Keratinocyte (primary cell): Measurements from ENCODE around the gene DCUN1D4. TPM values are rescaled to one million over a fixed set of nuclear protein-coding genes. Genes with fewer than 3 reads are reported as not detected.

Experiments
- DNase-seq: peaks from one replicate; pipeline ENCODE4 v3.0.0-alpha.2; 2011; ENCODE audit warnings: low read depth, missing footprints, low spot score
- FAIRE-seq: peaks from 2 replicates; lab custom pipeline; 2011; peaks lifted over from hg19 to GRCh38; lab: Jason Lieb, UNC
- H2AFZ ChIP-seq: 2 replicates; pipeline ENCODE4 v1.6.0; 2012; ENCODE audit warnings: low read length, control low read depth, inconsistent platforms; ENCODE audit not compliant: control insufficient read depth
- H3K27ac ChIP-seq: 2 replicates; pipeline ENCODE4 v1.5.1; 2011; ENCODE audit warnings: low read length; ENCODE audit not compliant: control insufficient read depth, insufficient read depth
- H3K27me3 ChIP-seq: 3 replicates; pipeline ENCODE4 v1.6.0; 2011; ENCODE audit warnings: low read length; ENCODE audit not compliant: control insufficient read depth, insufficient read depth; ENCODE audit errors: extremely low read depth
- H3K36me3 ChIP-seq, 2 experiments: 2 replicates in 1 of 2; 3 replicates in 1 of 2; pipeline ENCODE4 v1.5.1; 2011; ENCODE audit warnings: low read length in 2 of 2, mild to moderate bottlenecking in 1 of 2; ENCODE audit not compliant: control insufficient read depth in 2 of 2, insufficient read depth in 2 of 2; ENCODE audit errors: extremely low read depth in 1 of 2
- H3K4me1 ChIP-seq: 3 replicates; pipeline ENCODE4 v1.5.1; 2011; ENCODE audit warnings: low read length; ENCODE audit not compliant: control insufficient read depth, insufficient read depth; ENCODE audit errors: extremely low read depth
- H3K4me2 ChIP-seq: 3 replicates; pipeline ENCODE4 v1.6.0; 2011; ENCODE audit warnings: low read depth, low read length; ENCODE audit not compliant: control insufficient read depth, insufficient read depth; ENCODE audit errors: extremely low read depth
- H3K4me3 ChIP-seq, 3 experiments: fragments of 200-600 bp in 1 of 3; sonication (generic) in 1 of 3; 2 replicates in 2 of 3; 3 replicates in 1 of 3; pipeline ENCODE4 v1.5.1; 2011 to 2016; ENCODE audit warnings: low read length in 3 of 3, mild to moderate bottlenecking in 3 of 3, control low read depth in 2 of 3, inconsistent platforms in 1 of 3, low read depth in 1 of 3, mixed read lengths in 1 of 3, mixed run types in 1 of 3, moderate library complexity in 1 of 3; ENCODE audit not compliant: control insufficient read depth in 2 of 3, insufficient read depth in 2 of 3; ENCODE audit errors: extremely low read depth in 1 of 3
- H3K79me2 ChIP-seq: 2 replicates; pipeline ENCODE4 v1.6.0; 2012; ENCODE audit warnings: low read length; ENCODE audit not compliant: control insufficient read depth, insufficient read depth
- H3K9ac ChIP-seq: 3 replicates; pipeline ENCODE4 v1.6.0; 2011; ENCODE audit warnings: low read length; ENCODE audit not compliant: control insufficient read depth, insufficient read depth; ENCODE audit errors: extremely low read depth
- H3K9me1 ChIP-seq: 3 replicates; pipeline ENCODE4 v1.6.0; 2011; ENCODE audit warnings: low read length; ENCODE audit not compliant: control insufficient read depth, insufficient read depth; ENCODE audit errors: extremely low read depth
- H3K9me3 ChIP-seq: 2 replicates; pipeline ENCODE4 v1.5.1; 2012; ENCODE audit warnings: low read depth, low read length; ENCODE audit not compliant: control insufficient read depth
- H4K20me1 ChIP-seq: 3 replicates; pipeline ENCODE4 v1.6.0; 2011; ENCODE audit warnings: low read length; ENCODE audit not compliant: control insufficient read depth, insufficient read depth; ENCODE audit errors: extremely low read depth
- EZH2 ChIP-seq: IDR thresholded peaks from one replicate; pipeline ENCODE4 v1.6.1; 2012; ENCODE audit warnings: inconsistent platforms, mild to moderate bottlenecking, low read length, moderate library complexity
- dilution Hi-C: fragments of 300-500 bp; cut with MboI; formaldehyde crosslinking; loops from one replicate; pipeline ENCODE4 v1.7.0; 2020; ENCODE audit warnings: low sequenced_read_pairs; ENCODE audit not compliant: extremely low pct_ligation_motif_present
- polyA plus RNA-seq, 5 experiments: library from polyadenylated mRNA; depleted of rRNA in 3 of 5; stranded (reverse) in 3 of 5; stranded (forward) in 1 of 5; unstranded in 1 of 5; fragments of >200 nt; gene quantifications; 1 replicate in 1 of 5; 2 replicates in 3 of 5; 3 replicates in 1 of 5; pipeline versions ENCODE4 v1.2.1 to v1.2.3, GENCODE V29; 2011 to 2012; ENCODE audit warnings: missing spikeins in 2 of 5, low read depth in 1 of 5, low replicate concordance in 1 of 5
- TF ChIP-seq, protein P1 (sequence below), 3 experiments: IDR thresholded peaks in 1 of 3; conservative IDR thresholded peaks in 1 of 3; optimal IDR thresholded peaks in 1 of 3; 2 replicates in 2 of 3; 3 replicates in 1 of 3; pipeline versions ENCODE3 to v1.5.1; 2011; ENCODE audit warnings: low read length in 3 of 3, mild to moderate bottlenecking in 3 of 3, moderate library complexity in 2 of 3, control low read depth in 1 of 3, inconsistent platforms in 1 of 3; ENCODE audit not compliant: insufficient read depth in 2 of 3; ENCODE audit errors: extremely low read depth in 1 of 3

DCUN1D4 gene
- polyA plus RNA-seq, 1 donor (not counting 4 experiments of a cell fraction or from before 2014, with no cell fraction given), result 59.9 TPM

DNA sequence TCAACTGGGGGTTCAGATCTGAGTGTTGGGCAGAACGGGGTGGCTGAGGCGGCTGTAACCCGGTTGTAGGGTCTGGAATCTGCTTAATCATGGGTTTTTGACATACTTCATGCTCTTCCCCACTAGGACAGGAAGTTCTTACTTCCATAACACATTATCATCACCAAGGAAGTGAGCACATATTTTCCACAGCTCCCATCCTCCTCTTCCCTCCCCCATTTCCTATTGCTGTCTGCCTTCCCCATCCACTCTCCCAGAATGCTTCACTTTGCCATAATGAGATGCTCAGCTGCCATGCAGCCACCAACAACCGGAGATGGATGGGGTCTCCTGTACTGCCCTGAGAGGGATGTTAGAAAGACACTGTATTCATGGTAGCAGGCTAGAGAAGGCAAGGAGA is 6.4 kb upstream of the DCUN1D4 start:
- DNase-seq, result no peak
- H2AFZ ChIP-seq, result no peak overlapping the region
- no peaks in the 10 kb centered on the region for H3K9me1 ChIP-seq

DNA sequence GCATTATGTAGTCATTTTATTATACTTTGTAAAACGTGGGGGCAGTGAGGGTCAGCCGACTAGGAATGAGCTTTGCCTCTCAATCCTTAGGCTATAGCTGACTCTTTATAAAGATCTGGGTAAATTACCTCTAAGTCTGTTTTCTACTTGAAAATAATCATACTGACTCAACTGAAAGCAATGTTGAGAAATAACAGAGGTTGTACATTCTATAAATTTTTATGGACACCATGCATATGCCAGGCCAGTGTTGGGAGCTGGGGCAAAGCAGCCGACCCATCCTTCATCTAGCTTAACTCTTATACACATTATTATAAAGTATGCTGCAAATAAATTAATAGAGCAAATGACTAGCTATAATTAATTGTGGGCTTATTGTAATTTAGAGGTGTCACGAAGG is 2.2 kb upstream of the DCUN1D4 start:
- dilution Hi-C loops, result no loop called here
- Histone ChIP-seq H3K27ac (no peak overlapping the region), H3K9me3 (no peaks in the 10 kb centered on the region)

More for the DNA sequence above, 6.4 kb upstream of the DCUN1D4 start:
- no peak overlapping the region for H3K4me2 ChIP-seq
- H3K27ac ChIP-seq, result no peak overlapping the region
- H3K4me3 ChIP-seq, result no peak overlapping the region
- H3K9me3 ChIP-seq, result no peaks in the 10 kb centered on the region
- no peak for FAIRE-seq
- no peak for TF ChIP-seq EZH2
- TF ChIP-seq, protein P1, sequence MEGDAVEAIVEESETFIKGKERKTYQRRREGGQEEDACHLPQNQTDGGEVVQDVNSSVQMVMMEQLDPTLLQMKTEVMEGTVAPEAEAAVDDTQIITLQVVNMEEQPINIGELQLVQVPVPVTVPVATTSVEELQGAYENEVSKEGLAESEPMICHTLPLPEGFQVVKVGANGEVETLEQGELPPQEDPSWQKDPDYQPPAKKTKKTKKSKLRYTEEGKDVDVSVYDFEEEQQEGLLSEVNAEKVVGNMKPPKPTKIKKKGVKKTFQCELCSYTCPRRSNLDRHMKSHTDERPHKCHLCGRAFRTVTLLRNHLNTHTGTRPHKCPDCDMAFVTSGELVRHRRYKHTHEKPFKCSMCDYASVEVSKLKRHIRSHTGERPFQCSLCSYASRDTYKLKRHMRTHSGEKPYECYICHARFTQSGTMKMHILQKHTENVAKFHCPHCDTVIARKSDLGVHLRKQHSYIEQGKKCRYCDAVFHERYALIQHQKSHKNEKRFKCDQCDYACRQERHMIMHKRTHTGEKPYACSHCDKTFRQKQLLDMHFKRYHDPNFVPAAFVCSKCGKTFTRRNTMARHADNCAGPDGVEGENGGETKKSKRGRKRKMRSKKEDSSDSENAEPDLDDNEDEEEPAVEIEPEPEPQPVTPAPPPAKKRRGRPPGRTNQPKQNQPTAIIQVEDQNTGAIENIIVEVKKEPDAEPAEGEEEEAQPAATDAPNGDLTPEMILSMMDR (optimal IDR thresholded peaks at IDR 0.05 in 1 of 3, IDR thresholded peaks at IDR 0.05 in 1 of 3, conservative IDR thresholded peaks at IDR 0.05 in 1 of 3; ENCODE audit: extremely low read depth in 1 of 3, insufficient read depth in 2 of 3, low read length in 3 of 3), result no peak
- H3K9ac ChIP-seq, result no peak overlapping the region
- H3K27me3 ChIP-seq, result no peaks in the 10 kb centered on the region
- H3K36me3 ChIP-seq, result no peaks in the 10 kb centered on the region
- no peaks in the 10 kb centered on the region for H3K4me1 ChIP-seq
- dilution Hi-C loops, result no loop called here
- no peaks in the 10 kb centered on the region for H3K79me2 ChIP-seq
- no peaks in the 10 kb centered on the region for H4K20me1 ChIP-seq

More for the DNA sequence above, 2.2 kb upstream of the DCUN1D4 start:
- Histone ChIP-seq H4K20me1 (no peaks in the 10 kb centered on the region), H3K4me1 (peaks cover 13% of the 10 kb centered on the region), H3K4me2 (no peak overlapping the region), H3K9ac (no peak overlapping the region), H3K9me1 (no peaks in the 10 kb centered on the region), H3K4me3 (no peak overlapping the region), H3K27me3 (no peaks in the 10 kb centered on the region), H2AFZ (no peak overlapping the region), H3K79me2 (peaks cover 19% of the 10 kb centered on the region), H3K36me3 (no peaks in the 10 kb centered on the region)
- DNase-seq, result no peak
- TF ChIP-seq, protein P1 (optimal IDR thresholded peaks at IDR 0.05 in 1 of 3, IDR thresholded peaks at IDR 0.05 in 1 of 3, conservative IDR thresholded peaks at IDR 0.05 in 1 of 3; ENCODE audit: extremely low read depth in 1 of 3, insufficient read depth in 2 of 3, low read length in 3 of 3), result no peak
- no peak for TF ChIP-seq EZH2
- FAIRE-seq, result no peak
